ENCODE data around the gene PROCR. TPM values are rescaled to one million over a fixed set of nuclear protein-coding genes. Genes with fewer than 3 reads are reported as not detected.
"Not testable (repeated sequence)": the region's sequence is repeated elsewhere in the genome, so short reads cannot be mapped to it uniquely, and the experiment has no call there.

PROCR gene
- total and polyA plus RNA-seq, 9 of the 15 experiments (the other 6 are each of a cell fraction or from before 2014, with no cell fraction given): 1.6 to 7.1 (median 4.0) TPM

- TF ChIP-seq ATF3 (IDR thresholded peaks at IDR 0.05): 0 out of 2 replicates have a peak, but pooled peaks have one; percentile 17
- TF ChIP-seq ATF3 (CRISPR knock-in tag; conservative IDR thresholded peaks at IDR 0.05); CEBPG (CRISPR knock-in tag; IDR thresholded peaks at IDR 0.05); ID3 (CRISPR knock-in tag; IDR thresholded peaks at IDR 0.05): not testable (repeated sequence)
- peak; percentile 14; the same call in 1 of the 2 replicates for TF ChIP-seq SMAD4 (CRISPR knock-in tag; conservative IDR thresholded peaks at IDR 0.05)
- TF ChIP-seq CXXC5 (CRISPR knock-in tag; IDR thresholded peaks at IDR 0.05): peak; percentile 6; the same call in 1 of the 2 replicates
- TF ChIP-seq ZNF668 (CRISPR knock-in tag; IDR thresholded peaks at IDR 0.05): 0 out of 2 replicates have a peak, but pooled peaks have one; percentile 8
- TF ChIP-seq CEBPB (tag; IDR thresholded peaks at IDR 0.05): peak; percentile 75
- TF ChIP-seq CEBPG (tag; conservative IDR thresholded peaks at IDR 0.05 in 1 of 2, IDR thresholded peaks at IDR 0.05 in 1 of 2): peak; percentile 17 to 63; a peak in 1 of 4 replicates
- 0 out of 2 replicates have a peak, but pooled peaks have one; percentile 51 for TF ChIP-seq ID3 (tag; IDR thresholded peaks at IDR 0.05)
Observed at GRCh38 chr20:35193031-35193791, 21.3 kb downstream of the PROCR start (continued).
